Measurements from ENCODE around the gene KIFC1. TPM values are rescaled to one million over a fixed set of nuclear protein-coding genes. Genes with fewer than 3 reads are reported as not detected.

The KIFC1 gene
- total RNA-seq, 1 donor from 2014 or later: 14.8 TPM

GRCh38 chr6:33452496-33452895 is 60.9 kb downstream of the KIFC1 start:
- Mint-ChIP-seq H3K4me1 (ENCODE audit: low read depth, unreplicated experiment) (peaks cover 7% of the 10 kb centered on the region), H3K27me3 (ENCODE audit: unreplicated experiment) (peaks cover 7% of the 10 kb centered on the region), H3K9me3 (ENCODE audit: unreplicated experiment) (peaks cover 7% of the 10 kb centered on the region), H3K27ac (ENCODE audit: unreplicated experiment) (no peak overlapping the region), H3K36me3 (ENCODE audit: unreplicated experiment) (peaks cover 6% of the 10 kb centered on the region), H3K4me3 (ENCODE audit: unreplicated experiment) (no peak overlapping the region)
- TF ChIP-seq CTCF (IDR thresholded peaks at IDR 0.05; ENCODE audit: partially characterized antibody, unreplicated experiment): no peak
- DNase-seq: no peak

DNA sequence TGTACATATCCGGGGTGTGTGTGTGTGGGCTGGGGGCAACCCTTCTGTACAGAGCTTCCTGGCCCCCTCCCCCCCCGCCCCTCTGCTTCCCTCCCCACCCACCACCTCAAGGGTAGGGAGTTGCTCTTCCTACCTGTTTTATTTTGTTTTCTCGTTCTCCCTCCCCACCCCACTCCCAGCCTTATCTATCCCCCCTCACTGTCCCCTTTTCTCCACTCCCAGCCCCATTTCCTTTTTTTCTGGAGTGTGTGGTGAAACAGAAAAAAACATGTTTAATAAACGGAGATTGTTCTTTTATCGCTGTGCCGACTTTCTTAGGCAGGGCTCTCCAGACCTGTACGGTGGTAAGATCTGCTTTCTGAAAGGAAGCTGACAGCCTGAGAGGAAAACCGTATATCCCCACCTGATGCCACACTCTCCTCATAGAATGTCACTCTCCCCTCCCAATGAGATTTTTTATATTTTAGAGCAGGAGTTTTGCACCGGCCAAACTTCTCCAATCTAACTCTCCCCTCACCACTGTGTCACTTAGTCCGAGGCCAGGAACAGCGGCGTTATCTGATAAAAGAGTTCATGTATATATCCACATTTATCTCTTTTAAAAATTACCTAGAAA is 61.9 kb downstream of the KIFC1 start:
- H3K27me3 Mint-ChIP-seq (ENCODE audit: unreplicated experiment): peaks cover 6% of the 10 kb centered on the region
- no peak for DNase-seq
- H3K36me3 Mint-ChIP-seq (ENCODE audit: unreplicated experiment): peaks cover 6% of the 10 kb centered on the region
- TF ChIP-seq CTCF (IDR thresholded peaks at IDR 0.05; ENCODE audit: partially characterized antibody, unreplicated experiment): no peak
- peaks cover 7% of the 10 kb centered on the region for H3K4me1 Mint-ChIP-seq (ENCODE audit: low read depth, unreplicated experiment)
- H3K9me3 Mint-ChIP-seq (ENCODE audit: unreplicated experiment): peaks cover 7% of the 10 kb centered on the region
- peak overlapping the region; percentile 89 for H3K4me3 Mint-ChIP-seq (ENCODE audit: unreplicated experiment)
- H3K27ac Mint-ChIP-seq (ENCODE audit: unreplicated experiment): peak overlapping the region; percentile 78

DNA sequence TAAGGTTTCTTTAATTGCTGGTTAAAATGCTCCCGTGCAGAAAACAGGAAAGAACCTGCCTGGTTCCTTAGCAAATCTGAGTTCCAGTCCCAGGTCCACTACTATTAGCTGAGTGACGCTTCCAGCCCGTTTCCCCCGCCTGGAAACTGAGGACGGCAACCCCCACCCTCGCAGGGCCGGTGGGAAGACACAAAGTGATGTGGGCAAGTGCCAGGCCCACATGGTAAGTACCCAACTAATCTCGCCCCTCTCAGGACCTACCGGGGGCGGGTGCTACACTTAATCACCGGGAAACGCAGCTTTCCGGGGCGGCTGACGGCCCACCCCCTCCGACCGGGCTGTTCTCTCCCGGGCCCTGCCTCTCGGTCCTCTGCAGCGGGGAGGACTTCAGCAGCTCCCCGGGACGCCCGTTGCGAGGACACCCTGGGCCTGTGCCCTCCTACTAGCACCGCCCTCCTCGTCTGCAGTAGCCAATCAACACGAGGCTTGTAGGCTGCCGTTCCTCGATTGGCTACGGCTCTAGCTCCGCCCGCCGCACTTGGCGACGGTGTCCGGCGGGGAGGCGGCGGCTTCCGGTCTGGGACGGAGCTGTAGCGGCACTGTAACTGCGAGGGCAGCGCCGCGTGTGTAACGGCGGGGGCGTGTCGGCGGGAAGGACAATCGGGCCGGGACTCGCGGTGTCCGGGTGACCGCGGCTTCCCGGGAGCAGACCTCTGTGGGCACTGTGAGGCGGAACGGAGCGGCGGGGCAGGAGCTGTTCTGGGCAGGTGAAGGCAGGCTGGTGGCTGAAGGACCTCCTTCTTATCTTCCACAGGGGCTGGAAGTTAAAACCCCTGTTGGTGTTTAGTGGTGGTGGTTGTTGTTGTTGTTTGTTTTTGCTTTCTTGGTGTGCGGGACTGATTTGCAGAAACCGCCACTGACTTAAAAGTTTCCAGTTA is 62.7 kb downstream of the KIFC1 start, which contains the start of gene ZBTB9:
Gene ZBTB9 (plus strand): TSS at position 568 of the 938 bp plus-strand sequence. CDS start 525 bp downstream, outside the sequence.
- DNase-seq: peak; percentile 94
- H3K4me1 Mint-ChIP-seq (ENCODE audit: low read depth, unreplicated experiment): peaks cover 7% of the 10 kb centered on the region
- TF ChIP-seq CTCF (IDR thresholded peaks at IDR 0.05; ENCODE audit: partially characterized antibody, unreplicated experiment): no peak
- peaks cover 6% of the 10 kb centered on the region for H3K36me3 Mint-ChIP-seq (ENCODE audit: unreplicated experiment)
- H3K4me3 Mint-ChIP-seq (ENCODE audit: unreplicated experiment): peak within 1 kb of the TSS; percentile 89
- peaks cover 7% of the 10 kb centered on the region for H3K9me3 Mint-ChIP-seq (ENCODE audit: unreplicated experiment)
- peak within 1 kb of the TSS; percentile 78 for H3K27ac Mint-ChIP-seq (ENCODE audit: unreplicated experiment)
- peaks cover 6% of the 10 kb centered on the region for H3K27me3 Mint-ChIP-seq (ENCODE audit: unreplicated experiment)

DNA sequence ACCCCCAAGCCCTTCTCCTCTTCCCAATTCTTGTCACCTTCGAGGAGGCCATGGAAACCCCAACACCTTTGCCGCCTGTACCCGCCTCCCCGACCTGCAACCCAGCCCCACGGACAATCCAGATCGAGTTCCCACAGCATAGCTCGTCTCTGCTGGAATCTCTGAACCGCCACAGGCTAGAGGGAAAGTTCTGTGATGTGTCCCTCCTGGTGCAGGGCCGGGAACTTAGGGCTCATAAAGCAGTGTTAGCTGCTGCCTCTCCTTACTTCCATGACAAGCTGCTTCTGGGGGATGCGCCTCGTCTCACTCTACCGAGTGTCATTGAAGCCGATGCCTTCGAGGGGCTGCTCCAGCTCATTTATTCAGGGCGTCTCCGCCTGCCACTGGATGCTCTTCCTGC is 63.4 kb downstream of the KIFC1 start:
- no peak for DNase-seq
- Mint-ChIP-seq H3K4me1 (ENCODE audit: low read depth, unreplicated experiment) (peaks cover 7% of the 10 kb centered on the region), H3K9me3 (ENCODE audit: unreplicated experiment) (peaks cover 7% of the 10 kb centered on the region), H3K27me3 (ENCODE audit: unreplicated experiment) (peaks cover 6% of the 10 kb centered on the region), H3K4me3 (ENCODE audit: unreplicated experiment) (peak overlapping the region; percentile 89), H3K36me3 (ENCODE audit: unreplicated experiment) (peaks cover 6% of the 10 kb centered on the region), H3K27ac (ENCODE audit: unreplicated experiment) (no peak overlapping the region)
- no peak for TF ChIP-seq CTCF (IDR thresholded peaks at IDR 0.05; ENCODE audit: partially characterized antibody, unreplicated experiment)
